Activated T-helper 2 cell treated with anti-CD3 and anti-CD28 coated beads, Interferon-gamma antibody, Interleukin-2, Interleukin-4, amounts not matched to agents 10 μg/mL and 5 μg/mL and 100 μg/mL, durations not matched to agents 14 hours and 24 hours and 36 hours (primary cell): ENCODE results near the gene MEF2C. TPM values are rescaled to one million over a fixed set of nuclear protein-coding genes. Genes with fewer than 3 reads are reported as not detected.
"Not testable (repeated sequence)": the region's sequence is repeated elsewhere in the genome, so short reads cannot be mapped to it uniquely, and the experiment has no call there.

Experiments used
- DNase-seq: peaks from one replicate; pipeline ENCODE4 v3.0.0; 2021; ENCODE audit warnings: low spot score
- H3K27ac Mint-ChIP-seq: one replicate; pipeline ENCODE4 v1.8.0; 2021; ENCODE audit warnings: mixed read lengths
- H3K27me3 Mint-ChIP-seq: one replicate; pipeline ENCODE4 v1.8.0; 2021; ENCODE audit warnings: low read depth, mixed read lengths
- H3K36me3 Mint-ChIP-seq: one replicate; pipeline ENCODE4 v1.8.0; 2021; ENCODE audit warnings: low read depth, mixed read lengths
- H3K4me1 Mint-ChIP-seq: one replicate; pipeline ENCODE4 v1.8.0; 2021; ENCODE audit warnings: low read depth, mixed read lengths
- H3K4me3 Mint-ChIP-seq: one replicate; pipeline ENCODE4 v1.8.0; 2021; ENCODE audit warnings: low read depth, mild to moderate bottlenecking, moderate library complexity, mixed read lengths
- H3K9me3 Mint-ChIP-seq: one replicate; pipeline ENCODE4 v1.8.0; 2021; ENCODE audit warnings: mixed read lengths
- intact Hi-C: fragments of 100-400 bp; cut with micrococcal nuclease; formaldehyde crosslinking; loops from one replicate; pipeline ENCODE4 v1.15.1; 2023
- total RNA-seq: library from RNA; stranded (reverse); gene quantifications from 2 replicates; pipeline ENCODE4 v1.2.3, GENCODE V29; 2022

Gene MEF2C
- total RNA-seq = 0.25 and 0.30 TPM in 2 replicates

GRCh38 chr5:88883059-88883835 is at the start of gene MEF2C:
Gene MEF2C, minus strand, starts transcription at chr5:88883184. Its CDS starts 59,396 bp downstream, at chr5:88823788.
- H3K9me3 Mint-ChIP-seq = no peaks in the 10 kb centered on the region
- no peak for DNase-seq
- intact Hi-C loops = loop anchor here (1.0 to 10.0 kb wide), 5 partner anchors 56 to 1098 kb away; no protein-coding TSS in a partner anchor
- H3K4me1 Mint-ChIP-seq = peaks cover 22% of the 10 kb centered on the region
- H3K27me3 Mint-ChIP-seq = peaks cover 70% of the 10 kb centered on the region
- H3K36me3 Mint-ChIP-seq = no peaks in the 10 kb centered on the region
- peak within 1 kb of the TSS; percentile 81 for H3K4me3 Mint-ChIP-seq
- H3K27ac Mint-ChIP-seq = no peak within 1 kb of the TSS

DNA sequence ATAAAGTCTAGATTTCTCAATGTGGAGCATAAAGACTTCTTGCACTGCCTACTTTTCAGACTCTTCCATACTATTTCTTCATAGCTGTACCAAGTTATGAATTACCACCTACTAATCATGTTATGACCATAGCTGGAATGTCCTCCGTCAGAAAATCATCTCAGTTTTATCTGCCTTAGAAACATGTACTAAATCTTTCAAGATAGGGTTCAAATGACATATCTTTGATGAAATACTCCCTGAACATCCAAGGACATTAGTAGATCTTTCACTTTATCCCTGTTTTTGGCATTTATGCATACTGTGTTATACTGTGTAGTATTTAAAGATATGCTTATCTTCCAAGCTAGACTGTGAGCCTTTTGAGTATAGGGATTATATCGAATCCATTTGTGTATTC is 49.6 kb upstream of the MEF2C start:
- Mint-ChIP-seq H3K27me3 (peaks cover 3% of the 10 kb centered on the region), H3K27ac (no peak overlapping the region), H3K4me3 (no peak overlapping the region), H3K9me3 (no peaks in the 10 kb centered on the region), H3K4me1 (no peaks in the 10 kb centered on the region), H3K36me3 (no peaks in the 10 kb centered on the region)
- intact Hi-C loops = no loop called here
- DNase-seq = no peak

DNA sequence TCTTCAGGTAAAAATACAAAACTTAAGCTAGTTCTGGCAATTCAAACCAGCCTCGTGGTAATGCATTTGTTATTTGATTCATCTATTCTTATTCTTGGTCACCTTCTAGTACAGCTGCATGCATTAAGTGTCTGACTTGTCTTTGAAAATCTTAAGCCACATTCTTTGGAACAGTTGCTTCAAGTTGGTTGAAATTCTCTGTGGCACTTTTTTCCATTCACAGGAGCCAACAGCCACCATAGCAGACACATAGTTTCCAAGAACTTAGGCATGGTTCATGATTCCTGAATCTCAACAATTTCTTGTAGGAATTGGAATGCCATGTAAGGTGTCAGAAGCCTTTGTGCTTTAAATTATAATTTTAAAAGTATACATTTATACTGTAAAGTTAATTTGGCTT is 47.4 kb upstream of the MEF2C start:
- Mint-ChIP-seq H3K4me3 (no peak overlapping the region), H3K36me3 (no peaks in the 10 kb centered on the region), H3K27me3 (peaks cover under 1% of the 10 kb centered on the region), H3K4me1 (no peaks in the 10 kb centered on the region), H3K9me3 (no peaks in the 10 kb centered on the region), H3K27ac (no peak overlapping the region)
- intact Hi-C loops = no loop called here
- no peak for DNase-seq

GRCh38 chr5:88929385-88929784 is 46.4 kb upstream of the MEF2C start:
- H3K27ac Mint-ChIP-seq = no peak overlapping the region
- H3K36me3 Mint-ChIP-seq = no peaks in the 10 kb centered on the region
- no peak for DNase-seq
- H3K4me3 Mint-ChIP-seq = no peak overlapping the region
- H3K9me3 Mint-ChIP-seq = no peaks in the 10 kb centered on the region
- intact Hi-C loops = no loop called here
- H3K4me1 Mint-ChIP-seq = no peaks in the 10 kb centered on the region
- H3K27me3 Mint-ChIP-seq = peaks cover 4% of the 10 kb centered on the region

DNA sequence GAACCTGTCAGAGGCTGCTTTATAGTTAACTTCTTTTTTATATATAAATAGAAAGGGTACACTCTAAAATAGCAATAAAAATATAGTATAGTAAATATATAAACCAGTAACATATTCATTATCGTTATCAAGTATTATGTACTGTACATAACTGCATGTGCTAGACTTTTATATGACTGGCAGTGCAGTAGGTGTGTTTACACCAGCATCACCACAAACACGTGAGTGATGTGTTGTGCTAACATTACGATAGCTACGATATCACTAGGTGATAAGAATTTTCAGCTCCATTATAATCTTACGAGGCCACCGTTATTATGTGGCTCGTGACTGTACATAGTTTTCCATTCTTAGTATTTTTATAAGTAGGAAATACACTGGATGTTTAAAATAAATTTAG is 43.8 kb upstream of the MEF2C start:
- no peaks in the 10 kb centered on the region for H3K9me3 Mint-ChIP-seq
- peaks cover 5% of the 10 kb centered on the region for H3K27me3 Mint-ChIP-seq
- no peak for DNase-seq
- no peaks in the 10 kb centered on the region for H3K36me3 Mint-ChIP-seq
- intact Hi-C loops = no loop called here
- no peak overlapping the region for H3K27ac Mint-ChIP-seq
- no peaks in the 10 kb centered on the region for H3K4me1 Mint-ChIP-seq
- H3K4me3 Mint-ChIP-seq = no peak overlapping the region

- no peak for DNase-seq
- intact Hi-C loops = no loop called here
- Mint-ChIP-seq H3K9me3 (no peaks in the 10 kb centered on the region), H3K27me3 (peaks cover 5% of the 10 kb centered on the region), H3K27ac (no peak overlapping the region), H3K4me3 (no peak overlapping the region), H3K36me3 (no peaks in the 10 kb centered on the region), H3K4me1 (no peaks in the 10 kb centered on the region)
Measured at GRCh38 chr5:88925692-88926490, 42.9 kb upstream of the MEF2C start.

GRCh38 chr5:88924330-88924657 is 41.3 kb upstream of the MEF2C start:
- peaks cover 7% of the 10 kb centered on the region for H3K27me3 Mint-ChIP-seq
- intact Hi-C loops = no loop called here
- H3K9me3 Mint-ChIP-seq = no peaks in the 10 kb centered on the region
- no peaks in the 10 kb centered on the region for H3K36me3 Mint-ChIP-seq
- H3K4me3 Mint-ChIP-seq = no peak overlapping the region
- H3K4me1 Mint-ChIP-seq = no peaks in the 10 kb centered on the region
- no peak for DNase-seq
- no peak overlapping the region for H3K27ac Mint-ChIP-seq

DNA sequence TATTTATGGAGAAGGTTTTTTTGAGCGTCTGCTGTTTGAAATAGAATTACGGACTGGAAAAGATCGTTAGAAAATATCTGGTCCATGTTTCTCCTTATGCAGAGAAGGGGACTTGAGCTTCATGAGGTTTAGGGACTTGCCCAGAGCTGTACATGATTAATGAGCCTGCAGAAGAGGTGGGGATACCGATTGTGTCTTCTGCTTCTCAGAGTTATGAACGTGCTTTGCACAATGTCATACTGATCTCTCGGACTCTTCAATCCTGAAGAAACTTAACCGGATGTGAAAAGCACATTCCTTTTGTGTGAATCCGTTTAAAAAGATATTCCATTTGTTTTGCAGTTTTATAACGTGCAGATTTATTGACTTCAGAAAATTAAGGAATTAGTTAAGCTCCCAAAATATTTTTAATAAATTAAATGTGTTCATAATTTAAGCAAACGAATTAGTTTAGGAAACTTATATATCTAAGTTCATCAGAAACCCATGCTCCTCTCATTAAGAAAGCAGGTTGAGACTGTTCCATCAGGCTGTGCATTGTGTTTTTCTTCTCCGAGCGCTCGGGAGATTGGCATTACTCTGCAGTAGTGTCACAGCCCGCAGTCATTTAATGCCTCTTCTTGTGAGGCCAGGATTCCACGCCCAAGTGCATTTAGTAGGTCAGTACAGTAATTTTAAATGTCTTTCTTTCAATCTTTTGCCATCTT is 40.8 kb upstream of the MEF2C start:
- Mint-ChIP-seq H3K4me3 (no peak overlapping the region), H3K27me3 (peaks cover 7% of the 10 kb centered on the region), H3K4me1 (no peaks in the 10 kb centered on the region), H3K36me3 (no peaks in the 10 kb centered on the region), H3K27ac (no peak overlapping the region), H3K9me3 (no peaks in the 10 kb centered on the region)
- intact Hi-C loops = no loop called here
- DNase-seq = no peak

GRCh38 chr5:88912743-88913142 is 29.8 kb upstream of the MEF2C start:
- H3K36me3 Mint-ChIP-seq, H3K4me1 Mint-ChIP-seq, intact Hi-C loops, H3K4me3 Mint-ChIP-seq, DNase-seq, H3K27me3 Mint-ChIP-seq, H3K27ac Mint-ChIP-seq, H3K9me3 Mint-ChIP-seq: not testable (repeated sequence)

- H3K4me1 Mint-ChIP-seq, H3K27ac Mint-ChIP-seq, H3K9me3 Mint-ChIP-seq, H3K4me3 Mint-ChIP-seq, DNase-seq, H3K36me3 Mint-ChIP-seq, intact Hi-C loops, H3K27me3 Mint-ChIP-seq: not testable (repeated sequence)
Measured at GRCh38 chr5:88911059-88911572, 28.1 kb upstream of the MEF2C start.

DNA sequence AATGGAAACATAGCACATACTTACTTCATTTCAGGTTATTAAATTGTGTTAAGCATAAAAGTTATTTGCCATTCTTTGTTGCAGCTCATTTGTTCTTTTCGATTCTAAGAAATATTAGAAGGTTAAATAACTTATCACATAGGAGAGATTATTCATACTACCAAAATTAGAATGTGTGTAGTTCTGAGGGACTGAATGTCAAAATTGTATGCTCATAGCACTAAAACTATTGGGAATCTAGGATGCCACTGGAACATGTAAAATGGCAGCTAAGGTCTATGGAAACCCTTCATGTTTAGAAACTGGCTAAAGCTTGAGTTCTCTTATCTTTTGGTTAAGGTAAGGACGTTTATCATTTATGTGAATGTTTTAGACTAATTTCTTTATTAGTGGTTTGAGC is 21.5 kb upstream of the MEF2C start:
- H3K27me3 Mint-ChIP-seq, H3K27ac Mint-ChIP-seq, intact Hi-C loops: not testable (repeated sequence)

GRCh38 chr5:88903966-88904365 is 21.0 kb upstream of the MEF2C start:
- intact Hi-C loops, H3K9me3 Mint-ChIP-seq, H3K27ac Mint-ChIP-seq, H3K27me3 Mint-ChIP-seq, H3K4me1 Mint-ChIP-seq, H3K36me3 Mint-ChIP-seq, DNase-seq, H3K4me3 Mint-ChIP-seq: not testable (repeated sequence)

More for the DNA sequence above, 21.5 kb upstream of the MEF2C start:
- not testable (repeated sequence) for H3K4me1 Mint-ChIP-seq, DNase-seq, H3K4me3 Mint-ChIP-seq, H3K36me3 Mint-ChIP-seq, H3K9me3 Mint-ChIP-seq

- H3K27ac Mint-ChIP-seq, H3K9me3 Mint-ChIP-seq, H3K27me3 Mint-ChIP-seq, H3K4me1 Mint-ChIP-seq, intact Hi-C loops, H3K4me3 Mint-ChIP-seq, DNase-seq, H3K36me3 Mint-ChIP-seq: not testable (repeated sequence)
Measured at GRCh38 chr5:88901077-88901476, 18.1 kb upstream of the MEF2C start.
